Measurements from ENCODE around the gene HIBADH.
"Not testable (repeated sequence)": the region's sequence is repeated elsewhere in the genome, so short reads cannot be mapped to it uniquely, and the experiment has no call there.

The HIBADH gene

DNA sequence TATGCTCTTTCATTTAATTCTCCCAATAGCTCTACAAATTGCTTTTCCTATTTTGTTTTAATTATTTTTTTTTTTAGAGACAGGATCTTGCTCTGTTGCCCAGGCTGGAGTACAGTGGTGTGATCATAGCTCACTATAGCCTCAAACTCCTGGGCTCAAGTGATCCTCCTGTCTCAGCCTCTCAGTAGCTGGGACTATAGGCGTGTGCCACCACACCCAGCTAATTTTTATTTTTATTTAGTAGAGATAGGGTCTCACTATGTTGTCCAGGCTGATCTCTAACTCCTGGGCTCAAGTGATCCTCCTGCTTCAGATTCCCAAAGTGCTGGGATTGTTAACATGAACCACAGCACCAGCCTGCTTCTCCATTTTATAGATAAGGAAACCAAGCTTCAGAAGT lies 151.3 kb downstream of the HIBADH start:
- POLR2A ChIA-PET, result interaction anchor here (0.7 kb wide), 1 partner anchor 421 kb away, joined by 3 read pairs; no protein-coding TSS in a partner anchor
- H3K4me3 ChIP-seq (ENCODE audit: low read depth, low read length); H3K36me3 ChIP-seq (ENCODE audit: control insufficient read depth in 2 of 2, insufficient read depth in 1 of 2, low read length in 2 of 2); H3K9me3 ChIP-seq (ENCODE audit: control insufficient read depth, insufficient read depth, low read depth, low read length); H3K4me1 ChIP-seq (ENCODE audit: control insufficient read depth, insufficient read depth, low read length); H3K27ac ChIP-seq (ENCODE audit: extremely low read depth, low read depth, low read length): not testable (repeated sequence)
- peak; percentile 57; the same call in 1 of the 2 replicates for TF ChIP-seq ZNF121 (tag by site-specific recombination; IDR thresholded peaks at IDR 0.05)
- CTCF ChIA-PET, result interaction anchor here (1.0 kb wide), 1 partner anchor 9 kb away, joined by 3 read pairs; no protein-coding TSS in a partner anchor

DNA sequence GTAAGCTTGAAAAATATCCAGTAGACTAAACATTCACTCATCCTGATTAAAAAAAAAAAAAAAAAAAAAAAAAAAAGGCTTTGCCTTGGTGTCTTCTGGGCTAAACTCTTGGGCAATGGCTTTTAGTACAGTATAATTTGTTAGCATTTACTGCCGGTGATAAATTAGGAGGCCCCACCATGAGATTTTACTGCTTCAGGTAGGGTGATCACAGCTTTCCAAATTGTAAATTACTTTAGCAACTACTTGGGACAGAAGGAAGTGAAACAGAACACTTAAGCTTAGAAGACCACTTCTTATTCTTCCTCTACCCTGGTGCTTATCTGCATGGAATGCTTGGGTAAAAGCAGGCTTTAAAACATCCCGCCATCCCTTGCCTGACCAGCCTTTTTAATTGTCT lies 152.1 kb downstream of the HIBADH start:
- ChIA-PET POLR2A (no interaction called here), CTCF (no interaction called here)
- TF ChIP-seq, protein P1, sequence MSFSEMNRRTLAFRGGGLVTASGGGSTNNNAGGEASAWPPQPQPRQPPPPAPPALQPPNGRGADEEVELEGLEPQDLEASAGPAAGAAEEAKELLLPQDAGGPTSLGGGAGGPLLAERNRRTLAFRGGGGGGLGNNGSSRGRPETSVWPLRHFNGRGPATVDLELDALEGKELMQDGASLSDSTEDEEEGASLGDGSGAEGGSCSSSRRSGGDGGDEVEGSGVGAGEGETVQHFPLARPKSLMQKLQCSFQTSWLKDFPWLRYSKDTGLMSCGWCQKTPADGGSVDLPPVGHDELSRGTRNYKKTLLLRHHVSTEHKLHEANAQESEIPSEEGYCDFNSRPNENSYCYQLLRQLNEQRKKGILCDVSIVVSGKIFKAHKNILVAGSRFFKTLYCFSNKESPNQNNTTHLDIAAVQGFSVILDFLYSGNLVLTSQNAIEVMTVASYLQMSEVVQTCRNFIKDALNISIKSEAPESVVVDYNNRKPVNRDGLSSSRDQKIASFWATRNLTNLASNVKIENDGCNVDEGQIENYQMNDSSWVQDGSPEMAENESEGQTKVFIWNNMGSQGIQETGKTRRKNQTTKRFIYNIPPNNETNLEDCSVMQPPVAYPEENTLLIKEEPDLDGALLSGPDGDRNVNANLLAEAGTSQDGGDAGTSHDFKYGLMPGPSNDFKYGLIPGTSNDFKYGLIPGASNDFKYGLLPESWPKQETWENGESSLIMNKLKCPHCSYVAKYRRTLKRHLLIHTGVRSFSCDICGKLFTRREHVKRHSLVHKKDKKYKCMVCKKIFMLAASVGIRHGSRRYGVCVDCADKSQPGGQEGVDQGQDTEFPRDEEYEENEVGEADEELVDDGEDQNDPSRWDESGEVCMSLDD (tag by site-specific recombination; IDR thresholded peaks at IDR 0.05), result no peak
- TF ChIP-seq ZBTB8A (tag by site-specific recombination; IDR thresholded peaks at IDR 0.05) (0 out of 2 replicates have a peak, but pooled peaks have one; percentile 13), GLIS1 (tag by site-specific recombination; IDR thresholded peaks at IDR 0.05) (peak; percentile 61)
- H3K4me3 ChIP-seq (ENCODE audit: low read depth, low read length), result no peak overlapping the region
- H3K9me3 ChIP-seq (ENCODE audit: control insufficient read depth, insufficient read depth, low read depth, low read length), result no peaks in the 10 kb centered on the region
- no peaks in the 10 kb centered on the region for H3K4me1 ChIP-seq (ENCODE audit: control insufficient read depth, insufficient read depth, low read length)
- no peaks in the 10 kb centered on the region for H3K36me3 ChIP-seq (ENCODE audit: control insufficient read depth in 2 of 2, insufficient read depth in 1 of 2, low read length in 2 of 2)
- no peak overlapping the region for H3K27ac ChIP-seq (ENCODE audit: extremely low read depth, low read depth, low read length)

DNA sequence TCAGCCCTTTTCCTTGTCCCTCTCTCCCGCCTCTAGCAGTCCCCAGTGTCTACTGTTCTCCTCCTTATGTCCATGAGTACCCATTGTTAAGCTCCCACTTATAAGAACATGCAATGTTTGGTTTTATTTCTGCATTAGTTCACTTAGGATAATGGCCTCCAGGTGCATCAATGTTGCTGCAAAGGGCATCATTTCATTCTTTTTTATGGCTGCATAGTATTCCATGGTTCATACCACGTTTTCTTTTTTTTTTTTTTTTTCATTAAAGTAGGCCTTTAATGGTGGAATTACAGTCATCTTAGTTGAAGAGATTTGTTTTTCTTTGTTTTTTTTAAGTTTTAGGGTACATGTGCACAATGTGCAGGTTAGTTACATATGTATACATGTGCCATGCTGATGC lies 160.8 kb downstream of the HIBADH start:
- CTCF ChIA-PET, POLR2A ChIA-PET: not testable (repeated sequence)

DNA sequence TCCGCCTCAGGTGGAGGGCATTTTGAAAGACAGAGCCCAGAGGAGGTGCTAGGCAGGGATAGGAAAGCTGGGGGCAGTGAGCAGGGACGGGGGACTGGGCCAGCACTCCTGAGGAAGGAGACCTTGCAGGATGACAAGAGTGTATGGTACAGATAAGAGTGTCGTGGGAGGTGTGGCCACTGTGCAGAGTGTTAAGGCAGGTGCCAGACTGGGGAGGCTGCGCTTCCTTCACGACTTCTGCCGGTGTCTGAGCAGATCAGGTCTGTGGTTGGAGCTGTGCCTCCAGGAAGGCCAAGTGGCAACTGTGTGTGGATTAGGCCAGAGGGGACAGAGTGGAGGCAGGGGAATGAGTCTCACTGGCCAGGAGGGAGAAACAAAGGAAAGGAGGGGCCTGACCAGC lies 161.7 kb downstream of the HIBADH start:
- ChIA-PET CTCF (no interaction called here), POLR2A (no interaction called here)
- no peaks in the 10 kb centered on the region for H3K9me3 ChIP-seq (ENCODE audit: control insufficient read depth, insufficient read depth, low read depth, low read length)
- no peak overlapping the region for H3K4me3 ChIP-seq (ENCODE audit: low read depth, low read length)
- no peaks in the 10 kb centered on the region for H3K4me1 ChIP-seq (ENCODE audit: control insufficient read depth, insufficient read depth, low read length)
- TF ChIP-seq ZNF391 (tag by site-specific recombination; IDR thresholded peaks at IDR 0.05; ENCODE audit: borderline replicate concordance, low read depth) (no peak), HOXA7 (CRISPR knock-in tag; IDR thresholded peaks at IDR 0.05; ENCODE audit: borderline replicate concordance) (no peak), ZBTB7A (tag by site-specific recombination; IDR thresholded peaks at IDR 0.05; ENCODE audit: low read depth) (no peak), YY2 (tag by site-specific recombination; IDR thresholded peaks at IDR 0.05) (no peak), OSR2 (tag by site-specific recombination; IDR thresholded peaks at IDR 0.05) (no peak), ZNF155 (tag by site-specific recombination; IDR thresholded peaks at IDR 0.05) (no peak), ZNF169 (tag by site-specific recombination; IDR thresholded peaks at IDR 0.05) (no peak), ZNF274 (IDR thresholded peaks at IDR 0.05; ENCODE audit: low read length) (no peak), ZNF274 (tag by site-specific recombination; IDR thresholded peaks at IDR 0.05; ENCODE audit: borderline replicate concordance) (no peak), REPIN1 (tag by site-specific recombination; IDR thresholded peaks at IDR 0.05; ENCODE audit: low read depth) (no peak)
- no peaks in the 10 kb centered on the region for H3K36me3 ChIP-seq (ENCODE audit: control insufficient read depth in 2 of 2, insufficient read depth in 1 of 2, low read length in 2 of 2)
- no peak overlapping the region for H3K27ac ChIP-seq (ENCODE audit: extremely low read depth, low read depth, low read length)

More for the DNA sequence above, 160.8 kb downstream of the HIBADH start:
- not testable (repeated sequence) for H3K27ac ChIP-seq (ENCODE audit: extremely low read depth, low read depth, low read length); H3K4me1 ChIP-seq (ENCODE audit: control insufficient read depth, insufficient read depth, low read length); H3K9me3 ChIP-seq (ENCODE audit: control insufficient read depth, insufficient read depth, low read depth, low read length); H3K36me3 ChIP-seq (ENCODE audit: control insufficient read depth in 2 of 2, insufficient read depth in 1 of 2, low read length in 2 of 2); H3K4me3 ChIP-seq (ENCODE audit: low read depth, low read length)
- TF ChIP-seq ZNF146 (tag by site-specific recombination; IDR thresholded peaks at IDR 0.05), result peak; percentile 68
- TF ChIP-seq, protein P2, sequence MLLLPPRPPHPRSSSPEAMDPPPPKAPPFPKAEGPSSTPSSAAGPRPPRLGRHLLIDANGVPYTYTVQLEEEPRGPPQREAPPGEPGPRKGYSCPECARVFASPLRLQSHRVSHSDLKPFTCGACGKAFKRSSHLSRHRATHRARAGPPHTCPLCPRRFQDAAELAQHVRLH (tag by site-specific recombination; IDR thresholded peaks at IDR 0.05), result peak; percentile 17; the same call in 1 of the 2 replicates

Measured in HEK293 (cell line).